ENCODE data around the gene TUBB2B. TPM values are rescaled to one million over a fixed set of nuclear protein-coding genes. Genes with fewer than 3 reads are reported as not detected.

TUBB2B gene
- total RNA-seq: 0.89 and 4.2 TPM in 2 replicates

GRCh38 chr6:3227363-3228045 lies at the start of gene TUBB2B:
Gene TUBB2B, minus strand, starts transcription at chr6:3227653. Its CDS starts 110 bp downstream, at chr6:3227543.

GRCh38 chr6:3258720-3259490 lies 31.5 kb upstream of the TUBB2B start, which contains the start of gene PSMG4:
Gene PSMG4, plus strand, starts transcription at chr6:3258947. Its CDS starts 76 bp downstream, at chr6:3259023.

Other genes starting within 250 kb of the TUBB2B start
- 18.1 and 36.1 TPM in 2 replicates for gene NQO2, start 227.8 kb downstream of the TUBB2B start, total RNA-seq
- gene RIPK1, start 159.2 kb downstream of the TUBB2B start, total RNA-seq: 23.2 and 27.3 TPM in 2 replicates
- gene BPHL, start 108.9 kb downstream of the TUBB2B start, total RNA-seq: 11.1 and 14.7 TPM in 2 replicates
- 57.4 and 95.4 TPM in 2 replicates for gene TUBB2A, start 70.1 kb downstream of the TUBB2B start, total RNA-seq
- gene PSMG4, start 31.3 kb upstream of the TUBB2B start, total RNA-seq: 32.6 and 36.2 TPM in 2 replicates
- gene SLC22A23, start 229.4 kb upstream of the TUBB2B start, total RNA-seq: 8.9 and 18.1 TPM in 2 replicates

Measured in uterine smooth muscle cell (primary cell).